Right cardiac atrium (tissue), 5 donors: Measurements from ENCODE around the gene AMOTL2. TPM values are rescaled to one million over a fixed set of nuclear protein-coding genes. Genes with fewer than 3 reads are reported as not detected.

Source experiments
- ATAC-seq, 2 donors: fragments of 200-7000 bp; cut with Tn5 transposase; one replicate each; pipeline versions ENCODE4 v1.8.0 to v1.9.1; 2020; ENCODE audit warnings: moderate library complexity in 2 of 2, mild to moderate bottlenecking in 1 of 2
- DNase-seq, 3 donors: peaks; one replicate each; pipeline ENCODE4 v3.0.0-alpha.2; 2020
- H3K27ac ChIP-seq: one replicate; pipeline ENCODE4 v1.5.1; 2013; ENCODE audit warnings: mild to moderate bottlenecking, low read length, control low read depth, moderate library complexity
- H3K27me3 ChIP-seq: one replicate; pipeline ENCODE4 v1.6.1; 2013; ENCODE audit not compliant: control insufficient read depth, insufficient read depth
- H3K4me1 ChIP-seq: one replicate; pipeline ENCODE4 v1.6.1; 2013; ENCODE audit warnings: low read length; ENCODE audit not compliant: control insufficient read depth, insufficient read depth
- H3K4me3 ChIP-seq: one replicate; pipeline ENCODE4 v1.5.1; 2013; ENCODE audit warnings: low read length, control low read depth
- H3K9me3 ChIP-seq: one replicate; pipeline ENCODE4 v1.6.1; 2013; ENCODE audit warnings: low read length; ENCODE audit not compliant: control insufficient read depth
- WGBS: extraction: QIAGEN DNeasy Blood & Tissue Kit; methylation state at CpG from one replicate; pipeline ENCODE4 v1.1.7; 2013; 5-methylcytosine and 5-hydroxymethylcytosine counted together
- intact Hi-C, 4 donors: fragments of 100-400 bp; cut with DNase I; formaldehyde crosslinking; loops; one replicate each; pipeline versions ENCODE4 v1.11.0 to v1.14.0; 2022 to 2023
- polyA plus RNA-seq: library from polyadenylated mRNA; stranded (reverse); fragments of 200-250 nt; gene quantifications from one replicate; pipeline ENCODE4 v1.2.3, GENCODE V29; 2013
- total RNA-seq, 4 donors: library from RNA; stranded (reverse); fragmentation: NEBNext Ultra II Directional; extraction: Animal tissue kit (Norgen Biotek cat#: 25700); gene quantifications; one replicate each; pipeline ENCODE4 v1.2.1, GENCODE V29; 2021
- donor health status: healthy with polysubstance abuse.
- donor health status: DM: no; HTN: yes; CAD: no.
- donor health status: DM: no; HTN: no; CAD: no.
- donor health status: DM: no; HTN: yes; CAD: no; lungs with severe emphysema.
- donor health status: DM: yes; HTN: yes; CAD: no.

The AMOTL2 gene
- total and polyA plus RNA-seq, 5 donors: 22.9 to 57.6 (median 45.1) TPM

GRCh38 chr3:134320749-134321148 lies 53.5 kb downstream of the AMOTL2 start:
- WGBS: 92% methylated on average over 6 of the region's 6 CpGs
- Histone ChIP-seq H3K27me3 (no peaks in the 10 kb centered on the region), H3K27ac (no peak overlapping the region), H3K4me1 (peaks cover 4% of the 10 kb centered on the region), H3K9me3 (no peaks in the 10 kb centered on the region), H3K4me3 (no peak overlapping the region)
- ATAC-seq (no peak), DNase-seq (no peak)
- intact Hi-C loops: no loop called here

DNA sequence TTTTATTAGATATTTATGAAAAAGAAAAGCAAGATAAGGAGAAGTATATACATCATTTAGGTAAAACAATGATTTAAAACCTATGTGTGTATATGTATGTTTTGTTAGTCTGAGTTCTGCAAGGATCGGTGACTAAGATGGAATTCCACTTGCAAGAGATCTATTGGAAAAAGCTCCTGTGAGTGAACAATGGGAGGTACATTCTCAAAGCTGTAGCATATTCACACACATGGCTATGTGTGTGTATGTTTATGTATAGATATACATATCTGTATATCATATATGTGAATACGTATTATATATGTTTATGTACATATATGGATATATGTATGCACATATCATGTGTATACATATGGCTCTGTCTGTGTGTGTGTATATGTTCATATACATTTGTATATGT lies 54.3 kb downstream of the AMOTL2 start:
- intact Hi-C loops: no loop called here
- Histone ChIP-seq H3K27ac (no peak overlapping the region), H3K9me3 (no peaks in the 10 kb centered on the region), H3K27me3 (no peaks in the 10 kb centered on the region), H3K4me3 (no peak overlapping the region), H3K4me1 (peaks cover 5% of the 10 kb centered on the region)
- no peak for DNase-seq
- WGBS: 97% methylated on average over 2 of the region's 2 CpGs
- no peak for ATAC-seq

- WGBS: 98% methylated on average over 2 of the region's 2 CpGs
Observed at GRCh38 chr3:134318166-134318565, 56.1 kb downstream of the AMOTL2 start.

GRCh38 chr3:134317106-134317947 lies 56.9 kb downstream of the AMOTL2 start:
- Histone ChIP-seq H3K9me3 (no peaks in the 10 kb centered on the region), H3K27me3 (no peaks in the 10 kb centered on the region), H3K27ac (no peak overlapping the region), H3K4me1 (peaks cover 15% of the 10 kb centered on the region), H3K4me3 (no peak overlapping the region)
- WGBS: 93% methylated on average over 6 of the region's 6 CpGs
- intact Hi-C loops: no loop called here
- no peak for ATAC-seq
- DNase-seq: no peak

More at GRCh38 chr3:134318166-134318565, 56.1 kb downstream of the AMOTL2 start:
- H3K27ac ChIP-seq: no peak overlapping the region
- no peaks in the 10 kb centered on the region for H3K27me3 ChIP-seq
- no peak overlapping the region for H3K4me3 ChIP-seq
- ATAC-seq (no peak), DNase-seq (no peak)
- intact Hi-C loops: no loop called here
- peaks cover 15% of the 10 kb centered on the region for H3K4me1 ChIP-seq
- no peaks in the 10 kb centered on the region for H3K9me3 ChIP-seq

GRCh38 chr3:134315286-134316106 lies 58.8 kb downstream of the AMOTL2 start:
- ATAC-seq (peak; percentile 77 to 82), DNase-seq (peak; percentile 86 to 95 (median 91))
- 37% methylated on average over 14 of the region's 14 CpGs for WGBS
- intact Hi-C loops: no loop called here
- Histone ChIP-seq H3K9me3 (no peaks in the 10 kb centered on the region), H3K4me1 (peaks cover 20% of the 10 kb centered on the region), H3K4me3 (no peak overlapping the region), H3K27ac (peak overlapping the region; percentile 77), H3K27me3 (no peaks in the 10 kb centered on the region)

GRCh38 chr3:134314588-134315285 lies 59.5 kb downstream of the AMOTL2 start:
- peaks cover 20% of the 10 kb centered on the region for H3K4me1 ChIP-seq
- DNase-seq: peak in 1 of 3 donors; percentile 45
- H3K4me3 ChIP-seq: no peak overlapping the region
- intact Hi-C loops: loop anchor here in 2 of 4 donors (5.0 kb wide), 3 partner anchors 58 to 158 kb away; partner anchors contain the start of gene AMOTL2 (in 1 of the 2)
- no peaks in the 10 kb centered on the region for H3K9me3 ChIP-seq
- H3K27ac ChIP-seq: peak overlapping the region; percentile 77
- no peak for ATAC-seq
- WGBS: 44% methylated on average over 6 of the region's 6 CpGs
- H3K27me3 ChIP-seq: no peaks in the 10 kb centered on the region

DNA sequence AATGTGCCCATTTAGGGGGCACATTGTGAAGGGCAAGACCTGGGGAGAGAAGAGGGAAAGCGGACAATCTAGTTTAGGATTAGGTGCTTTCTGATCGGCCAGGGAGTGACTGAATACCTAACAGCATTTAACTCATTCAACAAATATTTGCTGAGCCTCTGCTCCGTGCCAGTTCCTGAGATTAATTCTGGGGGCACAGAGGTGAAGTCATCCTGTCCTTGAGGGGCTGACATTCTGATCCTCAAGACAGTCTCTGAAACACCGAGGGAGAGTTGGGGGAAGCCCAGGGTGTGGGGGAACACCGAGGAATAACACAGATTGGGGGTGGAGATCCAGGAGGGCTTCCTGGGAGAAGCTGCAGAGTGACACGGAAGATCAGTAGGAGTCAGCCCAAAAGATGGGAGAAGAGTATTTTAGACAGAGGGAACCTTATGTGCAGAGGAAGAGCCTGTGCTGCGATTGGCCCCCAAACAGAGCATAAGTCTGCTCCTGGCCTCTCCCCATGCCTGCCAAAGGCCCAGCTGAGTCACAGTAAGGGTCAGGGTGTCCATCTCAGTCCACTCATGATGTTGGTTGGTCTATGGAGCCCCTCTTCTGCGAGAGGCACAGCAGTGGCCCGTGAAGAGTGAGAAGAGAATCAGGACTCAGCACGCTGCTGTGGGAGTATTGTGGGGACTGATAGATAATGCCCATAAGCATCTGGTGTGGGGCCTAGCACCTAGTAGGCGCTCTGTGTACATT lies 60.2 kb downstream of the AMOTL2 start:
- DNase-seq: peak in 1 of 3 donors; percentile 21
- intact Hi-C loops: loop anchor here (2.0 to 5.0 kb wide), 4 partner anchors 58 to 158 kb away; partner anchors contain the start of gene AMOTL2 (in 3 of the 4)
- H3K4me3 ChIP-seq: peak overlapping the region; percentile 29
- WGBS: 71% methylated on average over 11 of the region's 11 CpGs
- H3K27ac ChIP-seq: peak overlapping the region; percentile 77
- no peaks in the 10 kb centered on the region for H3K27me3 ChIP-seq
- H3K4me1 ChIP-seq: peaks cover 20% of the 10 kb centered on the region
- ATAC-seq: no peak
- no peaks in the 10 kb centered on the region for H3K9me3 ChIP-seq

DNA sequence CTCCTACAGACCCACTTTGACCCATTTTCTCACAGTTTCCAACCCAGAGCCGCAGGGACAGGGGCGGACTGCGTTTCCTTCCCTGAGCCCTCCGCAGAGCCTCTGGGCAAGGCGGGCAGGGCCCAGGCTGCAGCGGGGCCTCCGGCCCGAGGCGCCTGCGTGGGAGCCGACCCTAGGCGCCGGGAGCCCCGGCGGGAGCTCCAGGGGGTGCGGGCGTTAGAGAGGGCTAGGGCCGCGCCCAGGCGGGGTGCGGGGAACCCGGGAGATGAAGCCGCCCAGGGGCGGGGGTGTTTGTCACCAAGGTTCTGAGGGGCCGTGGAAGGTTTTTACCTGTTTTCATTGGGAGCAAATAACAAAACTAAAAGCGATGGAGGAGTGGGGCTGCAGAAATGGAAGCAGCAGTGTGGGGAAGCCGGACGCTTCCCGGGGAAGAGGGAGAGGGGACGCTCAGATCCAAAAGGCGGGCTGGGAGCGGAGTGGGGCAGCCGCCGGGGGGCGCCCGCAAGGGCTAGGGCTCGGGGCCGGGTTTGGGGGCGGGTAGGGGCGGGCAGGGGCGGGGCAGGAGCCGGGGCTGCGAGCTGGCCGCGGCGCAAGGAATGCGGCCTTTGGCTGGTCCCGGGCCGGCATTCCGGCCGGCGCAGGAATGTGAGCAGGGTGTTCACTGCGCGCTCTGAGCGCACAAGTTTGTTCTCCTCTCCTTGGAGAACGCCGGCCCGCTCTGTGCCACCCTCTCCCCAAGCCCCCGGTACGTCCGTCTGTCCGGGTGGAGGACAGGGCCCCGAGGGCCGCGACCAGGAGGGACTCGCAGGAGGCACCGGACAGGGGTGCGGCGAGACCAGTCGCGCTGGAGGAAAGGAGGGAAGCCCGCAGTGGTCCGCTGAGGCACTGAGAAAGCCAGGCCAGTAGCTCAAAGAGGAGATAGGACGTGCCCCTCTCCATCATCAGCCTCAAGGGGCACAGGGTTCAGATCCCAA lies 61.1 kb downstream of the AMOTL2 start:
- Histone ChIP-seq H3K4me1 (peaks cover 22% of the 10 kb centered on the region), H3K27ac (peak overlapping the region; percentile 77), H3K9me3 (no peaks in the 10 kb centered on the region), H3K27me3 (no peaks in the 10 kb centered on the region), H3K4me3 (peak overlapping the region; percentile 29)
- intact Hi-C loops: loop anchor here (2.0 to 5.0 kb wide), 4 partner anchors 59 to 159 kb away; partner anchors contain the start of gene AMOTL2 (in 3 of the 4)
- ATAC-seq (peak; percentile 81 to 87), DNase-seq (peak; percentile 83 to 93 (median 93))
- WGBS: 9% methylated on average over 74 of the region's 74 CpGs

GRCh38 chr3:134312072-134312872 lies 62.0 kb downstream of the AMOTL2 start:
- Histone ChIP-seq H3K9me3 (no peaks in the 10 kb centered on the region), H3K4me1 (peaks cover 22% of the 10 kb centered on the region), H3K27me3 (no peaks in the 10 kb centered on the region), H3K27ac (peak overlapping the region; percentile 60), H3K4me3 (no peak overlapping the region)
- DNase-seq (peak in 2 of 3 donors; percentile 50 to 70), ATAC-seq (peak in 1 of 2 donors; percentile 11)
- intact Hi-C loops: loop anchor here (2.0 to 5.0 kb wide), 4 partner anchors 60 to 160 kb away; partner anchors contain the start of gene AMOTL2 (in 3 of the 4)
- WGBS: 72% methylated on average over 28 of the region's 28 CpGs
